Motor neuron (in vitro differentiated cells): ENCODE results near the gene TMEM190. TPM values are rescaled to one million over a fixed set of nuclear protein-coding genes. Genes with fewer than 3 reads are reported as not detected.
A peak's percentile ranks its signal among the peaks of the same experiment; 100 is the strongest.

Experiments used
- ATAC-seq, 8 experiments: fragments of 200-7000 bp; cut with Tn5 transposase; replicated peaks in 6 of 8; 2 replicates each; pipeline ENCODE4 v1.8.0; 2021; ENCODE audit warnings: mild to moderate bottlenecking in 8 of 8, moderate library complexity in 8 of 8
- H3K27ac ChIP-seq, 2 donors: fragments of 250-450 bp; sonication (Bioruptor Pico); 2 replicates each; pipeline ENCODE4 v1.9.0; 2021; ENCODE audit warnings: antibody characterized with exemption in 2 of 2, mild to moderate bottlenecking in 2 of 2, moderate library complexity in 1 of 2
- H3K4me1 ChIP-seq, 2 donors: fragments of 250-450 bp; sonication (Bioruptor Pico); replicated peaks in 1 of 2; 2 replicates each; pipeline ENCODE4 v1.6.1; 2021; ENCODE audit warnings: antibody characterized with exemption in 2 of 2, mild to moderate bottlenecking in 2 of 2, moderate library complexity in 1 of 2
- H3K4me3 ChIP-seq, 5 donors: fragments of 250-450 bp; sonication (Bioruptor Pico); 2 replicates each; pipeline ENCODE4 v1.9.0; 2021; ENCODE audit warnings: antibody characterized with exemption in 5 of 5, mild to moderate bottlenecking in 5 of 5, moderate library complexity in 4 of 5
- WGBS, 10 experiments: fragments of 450-650 bp; shearing (Covaris generic); methylation state at CpG; one replicate each; pipeline ENCODE4 v1.0.0; 2022; 5-methylcytosine and 5-hydroxymethylcytosine counted together
- in situ Hi-C, 9 experiments: fragments of 400-800 bp; cut with MboI; loops; one replicate each; pipeline ENCODE4 v1.15.0; 2021; ENCODE audit warnings: low sequenced_read_pairs in 9 of 9, low pct_unique_long_range_greater_than_20kb in 2 of 9; ENCODE audit not compliant: unreplicated experiment in 9 of 9
- total RNA-seq, 8 experiments: library from RNA; unstranded; fragments of 300-600 nt; gene quantifications; 2 replicates each; pipeline versions ENCODE4 v1.2.3 to v1.2.4, GENCODE V29; 2022

TMEM190 gene
- total RNA-seq, 8 experiments from 2014 or later, result 0.46 to 8.4 (median 0.58) TPM; not detected in 5

- peak; percentile 1 to 84 (median 22) for ATAC-seq
- in situ Hi-C loops, result no loop called here
- Histone ChIP-seq H3K27ac (no peak overlapping the region), H3K4me1 (peaks cover 13 to 38% of the 10 kb centered on the region in 2 donors), H3K4me3 (peak overlapping the region; percentile 3 to 33 (median 14))
- WGBS, 10 experiments, result 11 to 24% methylated on average over 4 to 10 of the region's 54 CpGs; no CpG with 5 or more reads in 8 of the 10 experiments
Observed at GRCh38 chr19:55368701-55369563, 7.7 kb upstream of the TMEM190 start.

GRCh38 chr19:55369653-55370304, 6.8 kb upstream of the TMEM190 start:
- in situ Hi-C loops, result no loop called here
- WGBS, 10 experiments, result 0% methylated on average over 2 to 5 of the region's 59 CpGs; no CpG with 5 or more reads in 8 of the 10 experiments

DNA sequence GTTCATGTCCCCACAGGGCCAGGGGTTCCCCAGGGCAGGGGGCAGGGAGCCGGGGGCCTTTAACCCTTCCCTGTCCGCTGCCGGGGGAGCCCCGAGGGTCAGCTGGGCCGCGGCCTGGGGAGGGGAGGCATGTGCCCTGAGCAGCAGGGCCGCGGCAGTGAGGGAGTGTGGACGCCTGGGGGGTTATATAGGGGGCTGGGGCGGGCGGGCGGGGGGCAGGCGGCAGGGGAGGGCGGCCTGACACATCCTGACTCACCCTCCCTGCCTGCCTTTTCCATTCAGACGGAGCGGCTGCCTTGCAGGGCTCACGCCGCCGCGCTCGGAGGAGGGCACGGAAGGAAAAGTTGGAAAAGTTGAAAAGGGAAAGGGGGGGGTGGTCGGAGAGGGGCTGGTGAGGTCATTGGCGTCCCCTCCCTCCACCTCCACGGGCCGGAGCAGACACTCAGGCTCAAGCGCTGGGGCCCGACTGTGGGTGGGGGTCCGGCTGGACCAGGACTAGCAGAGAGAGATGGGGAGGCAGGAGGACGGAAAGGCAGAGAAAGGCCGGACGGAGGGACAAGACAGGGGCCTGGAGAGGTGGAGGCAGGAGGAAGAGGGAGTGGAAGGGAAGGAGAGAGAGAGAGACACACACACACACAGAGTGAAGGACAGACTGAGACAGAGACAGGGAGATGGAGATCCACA, 6.2 kb upstream of the TMEM190 start, which contains the start of gene IL11:
Gene IL11 (minus strand): TSS at position 159 of the 684 bp plus-strand sequence. CDS start 153 bp downstream, at position 6.
- H3K27ac ChIP-seq, result no peak within 1 kb of the TSS
- peak in 5 of 8 experiments; percentile 2 to 51 (median 48) for ATAC-seq
- in situ Hi-C loops, result no loop called here
- peaks cover 17 to 46% of the 10 kb centered on the region in 2 donors for H3K4me1 ChIP-seq
- peak within 1 kb of the TSS; percentile 14 to 33 (median 28) for H3K4me3 ChIP-seq
- no CpG with 5 or more reads among the region's 32 CpGs for WGBS, 10 experiments

More at GRCh38 chr19:55369653-55370304, 6.8 kb upstream of the TMEM190 start:
- peak overlapping the region; percentile 14 to 33 (median 28) for H3K4me3 ChIP-seq
- H3K27ac ChIP-seq, result no peak overlapping the region
- ATAC-seq, result peak; percentile 66 to 87 (median 76)
- H3K4me1 ChIP-seq, result peaks cover 17 to 46% of the 10 kb centered on the region in 2 donors

GRCh38 chr19:55372316-55373081, 4.1 kb upstream of the TMEM190 start:
- H3K4me1 ChIP-seq, result peaks cover 29 to 60% of the 10 kb centered on the region in 2 donors
- no peak overlapping the region for H3K4me3 ChIP-seq
- peak in 5 of 8 experiments; percentile 23 to 51 (median 38) for ATAC-seq
- 36% methylated on average over 6 of the region's 24 CpGs; no CpG with 5 or more reads in 9 of the 10 experiments for WGBS, 10 experiments
- in situ Hi-C loops, result no loop called here
- no peak overlapping the region for H3K27ac ChIP-seq

DNA sequence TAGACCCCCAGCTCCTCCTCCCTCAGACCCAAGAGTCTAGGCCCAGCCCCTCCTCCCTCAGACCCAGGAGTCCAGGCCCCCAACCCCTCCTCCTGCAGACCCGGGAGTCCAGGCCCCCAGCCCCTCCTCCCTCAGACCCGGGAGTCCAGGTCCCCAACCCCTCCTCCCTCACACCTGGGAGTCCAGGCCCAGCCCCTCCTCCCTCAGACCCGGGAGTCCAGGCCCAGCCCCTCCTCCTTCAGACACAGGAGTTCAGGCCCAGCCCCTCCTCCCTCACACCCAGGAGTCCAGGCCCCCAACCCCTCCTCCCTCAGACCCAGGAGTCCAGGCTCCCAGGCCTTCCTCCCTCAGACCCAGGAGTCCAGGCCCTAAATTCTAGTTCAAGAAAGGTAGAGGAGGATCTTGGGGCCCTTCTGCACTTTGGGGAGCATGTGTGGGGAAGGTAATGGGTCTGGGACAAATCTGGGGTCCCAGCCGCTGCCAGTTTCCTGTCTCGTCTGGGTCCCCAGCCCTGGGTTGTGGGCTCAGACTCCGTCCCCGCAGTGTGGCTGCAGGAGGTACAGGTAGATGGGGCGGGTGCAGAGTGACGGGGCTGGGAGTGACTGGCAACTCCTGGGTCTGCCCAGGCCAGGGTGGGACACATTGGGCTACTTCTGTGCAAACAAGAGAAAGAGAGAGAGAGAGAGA, 3.2 kb upstream of the TMEM190 start:
- H3K27ac ChIP-seq, result no peak overlapping the region
- peaks cover 34 to 67% of the 10 kb centered on the region in 2 donors for H3K4me1 ChIP-seq
- no peak overlapping the region for H3K4me3 ChIP-seq
- in situ Hi-C loops, result no loop called here
- no peak for ATAC-seq
- WGBS, 10 experiments, result 70 to 100% (median 83%) methylated on average over 1 to 2 of the region's 9 CpGs; no CpG with 5 or more reads in 6 of the 10 experiments

DNA sequence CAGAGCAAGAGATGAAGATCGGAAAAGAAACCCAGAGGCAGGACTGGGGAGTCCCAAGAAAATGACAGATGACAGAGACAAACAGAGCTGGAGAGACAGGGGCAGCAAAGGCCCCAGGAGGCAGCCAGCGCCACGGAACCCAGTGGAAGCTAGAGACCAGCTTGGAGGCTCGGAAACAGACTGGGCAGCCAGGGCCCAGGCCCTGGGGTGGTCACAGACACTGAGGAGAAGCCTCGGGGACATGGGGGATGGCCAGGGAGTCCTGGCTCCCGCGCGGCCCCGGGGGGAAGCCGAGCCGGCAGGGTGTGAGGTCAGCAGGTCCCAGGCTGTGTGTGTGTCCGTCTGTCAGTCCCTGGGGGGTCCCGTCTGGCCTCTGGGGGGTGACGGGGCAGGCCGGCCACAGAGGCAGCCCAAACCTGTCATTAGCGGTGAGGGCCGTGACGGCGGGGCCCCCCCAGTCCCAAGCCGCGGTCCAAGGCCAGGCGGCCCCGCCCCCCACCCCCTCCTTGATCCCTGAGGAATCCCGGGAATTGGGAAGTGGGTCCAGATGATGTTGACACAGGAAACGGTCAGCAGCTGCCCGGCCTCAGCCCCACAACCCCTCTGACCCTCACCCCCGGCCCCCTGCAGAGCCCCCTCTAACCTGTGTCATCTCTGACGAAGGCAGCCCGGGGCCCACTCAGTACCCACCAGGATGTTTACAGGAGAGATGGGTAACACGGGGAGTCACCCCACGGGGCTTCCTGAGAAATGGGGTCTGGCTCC, 2.5 kb upstream of the TMEM190 start:
- WGBS, 10 experiments, result 0 to 61% (median 28%) methylated on average over 1 to 4 of the region's 31 CpGs; no CpG with 5 or more reads in 5 of the 10 experiments
- ATAC-seq, result no peak
- H3K4me3 ChIP-seq, result no peak overlapping the region
- peak overlapping the region in 1 of 2 donors; percentile 12 for H3K27ac ChIP-seq
- in situ Hi-C loops, result no loop called here
- H3K4me1 ChIP-seq, result peaks cover 40 to 67% of the 10 kb centered on the region in 2 donors

GRCh38 chr19:55377356-55378131, 918 bp downstream of the TMEM190 start:
- peak in 7 of 8 experiments; percentile 6 to 26 (median 23) for ATAC-seq
- in situ Hi-C loops, result no loop called here
- H3K4me3 ChIP-seq, result no peak overlapping the region
- H3K4me1 ChIP-seq, result peaks cover 33 to 51% of the 10 kb centered on the region in 2 donors
- H3K27ac ChIP-seq, result no peak overlapping the region
- WGBS, 10 experiments, result 13 to 57% methylated on average over 3 to 14 of the region's 43 CpGs; no CpG with 5 or more reads in 8 of the 10 experiments

DNA sequence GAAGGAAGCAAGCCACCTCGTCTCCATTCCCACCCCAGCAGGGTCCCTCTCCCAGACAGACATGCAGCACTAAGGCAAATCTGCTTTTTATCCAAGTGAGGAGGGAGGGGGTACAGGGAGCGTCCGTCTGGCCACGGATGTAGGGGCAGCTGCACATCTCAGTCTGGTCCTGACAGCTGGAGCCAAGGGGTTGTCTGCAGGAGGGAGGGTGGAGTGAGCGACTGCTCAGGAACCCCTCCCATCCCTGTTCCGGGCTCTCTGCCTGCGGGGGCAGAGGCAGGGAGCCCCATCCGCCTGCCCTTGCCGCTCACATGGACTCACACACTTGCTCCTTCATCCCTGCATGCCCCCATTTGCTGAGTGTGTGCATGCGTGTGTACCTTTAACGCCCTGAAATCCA, 2.5 kb downstream of the TMEM190 start:
- 0 to 64% (median 53%) methylated on average over 1 to 7 of the region's 11 CpGs; no CpG with 5 or more reads in 4 of the 10 experiments for WGBS, 10 experiments
- Histone ChIP-seq H3K27ac (no peak overlapping the region), H3K4me1 (peaks cover 34 to 48% of the 10 kb centered on the region in 2 donors), H3K4me3 (no peak overlapping the region)
- no peak for ATAC-seq
- in situ Hi-C loops, result no loop called here

DNA sequence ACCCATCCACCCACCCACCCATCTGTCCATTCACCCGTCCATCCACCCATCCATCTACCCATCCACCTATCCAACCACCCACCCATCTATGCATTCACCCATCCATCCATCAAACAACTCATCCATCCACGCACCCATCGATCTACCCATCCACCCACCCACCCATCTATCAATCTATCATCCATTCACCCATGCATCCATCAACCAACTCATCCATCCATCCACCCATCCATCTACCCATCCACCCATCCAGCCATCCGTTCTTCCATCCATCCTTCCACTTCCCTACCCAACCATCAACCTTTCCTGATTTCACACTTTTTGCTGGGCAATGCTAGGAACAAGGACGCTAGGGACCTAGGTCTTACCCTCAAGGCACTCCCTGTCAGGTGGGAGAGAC, 5.4 kb downstream of the TMEM190 start:
- no peak overlapping the region for H3K4me3 ChIP-seq
- WGBS, 10 experiments, result 89 to 100% (median 100%) methylated on average over 1 to 4 of the region's 5 CpGs; no CpG with 5 or more reads in 2 of the 10 experiments
- no peak overlapping the region for H3K27ac ChIP-seq
- in situ Hi-C loops, result no loop called here
- ATAC-seq, result no peak
- peaks cover 33 to 48% of the 10 kb centered on the region in 2 donors for H3K4me1 ChIP-seq

DNA sequence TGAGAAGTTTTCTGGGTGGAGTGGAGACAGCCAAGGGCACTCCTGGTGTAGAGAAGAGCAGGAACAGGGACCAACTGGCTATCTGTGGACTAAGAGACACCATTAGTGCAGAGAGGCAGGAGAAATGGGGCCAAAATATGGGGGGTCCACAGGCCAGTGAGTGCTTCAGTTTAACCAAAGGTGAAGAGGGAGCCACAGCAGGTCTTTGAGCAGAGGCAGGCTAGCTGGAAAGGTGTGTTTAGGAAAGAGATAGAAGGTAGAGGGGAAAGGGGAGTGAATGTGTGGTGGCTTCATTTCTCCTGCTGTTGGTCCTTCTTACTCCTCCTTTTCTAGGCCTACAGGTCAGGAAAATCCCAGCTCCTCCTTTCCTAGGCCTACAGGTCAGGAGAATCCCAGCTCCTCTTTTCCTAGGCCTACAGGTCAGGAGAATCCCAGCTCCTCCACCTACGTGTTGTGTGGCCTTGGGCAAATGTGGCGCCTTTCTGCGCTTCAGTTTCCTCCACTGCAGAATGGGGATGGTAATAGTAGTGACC, 6.0 kb downstream of the TMEM190 start:
- WGBS, 10 experiments, result 70 to 100% (median 100%) methylated on average over 1 to 2 of the region's 3 CpGs; no CpG with 5 or more reads in 7 of the 10 experiments
- in situ Hi-C loops, result no loop called here
- H3K4me3 ChIP-seq, result no peak overlapping the region
- H3K27ac ChIP-seq, result no peak overlapping the region
- H3K4me1 ChIP-seq, result peaks cover 36 to 50% of the 10 kb centered on the region in 2 donors
- ATAC-seq, result no peak
